DMS114 treated with DMSO at 0.1 percent for 48 hours (cell line): ENCODE data around the gene AIRE.
A peak's percentile ranks its signal among the peaks of the same experiment; 100 is the strongest.

Experiments
- DNase-seq: peaks from one replicate; lab custom pipeline; 2025; ENCODE audit not compliant: unreplicated experiment; lab: John Stamatoyannopoulos, UW

The AIRE gene

DNA sequence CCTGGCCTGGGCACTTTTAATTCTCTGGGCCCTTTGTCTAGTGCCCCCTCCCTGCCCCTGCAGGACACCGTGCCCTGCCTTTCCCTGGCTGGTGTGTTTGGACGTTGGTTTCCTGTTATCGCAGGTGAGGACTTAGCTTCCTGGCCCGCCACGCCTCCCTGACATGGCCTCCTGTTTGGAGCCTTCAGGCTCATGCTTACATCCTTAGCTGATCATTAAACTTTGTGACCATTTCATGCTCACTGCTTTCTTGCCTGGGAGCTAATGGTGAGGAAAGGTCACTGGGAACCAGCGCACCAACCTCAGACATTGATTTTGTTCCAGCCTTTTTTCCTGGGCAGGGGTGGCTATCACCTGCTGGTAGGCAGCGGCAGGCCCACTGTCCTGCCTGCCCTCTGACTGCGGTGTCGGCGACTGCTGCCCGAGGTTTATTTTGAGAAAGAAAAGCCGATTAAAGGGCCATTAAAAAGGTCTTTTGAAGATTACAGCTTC, 17.9 kb downstream of the AIRE start:
- DNase-seq, result no peak

DNA sequence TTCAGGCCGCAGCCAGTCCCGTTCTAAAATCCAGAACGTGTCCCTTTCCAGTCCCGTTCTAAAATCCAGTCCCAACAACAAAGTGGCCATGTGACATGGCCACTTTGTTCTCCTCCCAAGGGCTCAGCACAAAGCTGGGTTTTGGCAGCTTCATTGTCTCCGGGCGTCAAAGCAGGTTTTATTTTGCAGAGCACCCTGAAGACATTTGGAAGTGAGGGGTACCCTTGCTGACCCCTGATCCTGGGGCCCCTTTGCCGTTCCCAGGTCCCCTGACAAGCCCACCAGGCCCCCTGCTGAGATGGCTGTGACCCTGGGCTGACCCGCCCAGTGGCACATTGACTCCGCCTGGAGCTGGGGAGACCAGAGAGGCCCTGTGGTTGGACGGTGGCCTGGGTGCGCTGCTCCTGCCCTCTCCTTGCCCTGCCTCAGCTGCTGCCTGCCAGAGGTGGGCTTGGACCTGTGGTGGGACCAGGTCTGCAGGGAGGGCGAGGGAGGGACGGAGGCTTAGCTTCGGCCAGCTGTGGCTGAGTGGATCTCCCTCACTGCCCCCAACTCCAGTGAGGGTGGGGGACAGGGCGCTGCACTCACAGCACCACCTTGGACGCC, 18.4 kb downstream of the AIRE start:
- DNase-seq, result no peak

DNA sequence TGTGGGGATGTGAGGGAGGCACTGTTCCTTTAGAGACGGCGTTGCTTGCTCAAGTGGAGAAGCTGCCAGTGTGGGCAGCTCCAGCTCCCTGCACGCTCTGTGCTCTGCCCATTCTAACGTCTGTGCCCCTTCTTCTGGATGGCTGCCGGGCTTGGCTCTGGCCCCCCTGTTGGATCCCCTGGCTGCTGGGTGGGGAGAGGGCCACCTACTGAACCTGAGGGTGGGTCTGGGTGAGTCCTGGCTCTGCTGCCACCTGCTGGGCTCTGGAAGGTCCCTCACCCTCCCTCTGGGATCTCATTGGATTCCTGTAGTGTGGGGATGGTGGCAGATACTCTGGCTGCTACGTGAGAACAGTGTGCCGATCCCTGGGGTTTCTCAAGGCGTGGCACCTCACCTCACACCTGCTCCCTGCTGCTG, 19.2 kb downstream of the AIRE start:
- DNase-seq, result peak; percentile 16

DNA sequence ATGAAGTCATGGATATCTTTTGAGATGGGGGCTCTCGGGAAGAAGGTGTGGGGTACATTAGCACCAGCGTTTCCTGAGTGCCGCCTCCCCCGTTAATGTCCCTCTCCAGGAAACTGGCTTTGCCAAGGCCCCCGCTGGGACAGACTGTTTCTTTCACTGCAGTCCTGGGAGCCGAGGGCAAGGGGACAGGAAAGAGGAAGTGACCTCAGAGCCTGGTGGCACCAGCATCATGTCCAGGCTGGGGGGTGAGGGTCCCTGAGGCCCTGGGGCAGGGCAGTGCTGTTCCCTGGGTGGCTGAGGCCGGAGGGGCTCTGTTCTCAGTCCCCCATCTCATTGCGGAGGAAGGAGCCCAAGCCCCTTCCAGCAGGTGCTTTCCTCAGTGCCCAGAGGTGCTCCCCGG, 20.0 kb downstream of the AIRE start:
- DNase-seq, result no peak

DNA sequence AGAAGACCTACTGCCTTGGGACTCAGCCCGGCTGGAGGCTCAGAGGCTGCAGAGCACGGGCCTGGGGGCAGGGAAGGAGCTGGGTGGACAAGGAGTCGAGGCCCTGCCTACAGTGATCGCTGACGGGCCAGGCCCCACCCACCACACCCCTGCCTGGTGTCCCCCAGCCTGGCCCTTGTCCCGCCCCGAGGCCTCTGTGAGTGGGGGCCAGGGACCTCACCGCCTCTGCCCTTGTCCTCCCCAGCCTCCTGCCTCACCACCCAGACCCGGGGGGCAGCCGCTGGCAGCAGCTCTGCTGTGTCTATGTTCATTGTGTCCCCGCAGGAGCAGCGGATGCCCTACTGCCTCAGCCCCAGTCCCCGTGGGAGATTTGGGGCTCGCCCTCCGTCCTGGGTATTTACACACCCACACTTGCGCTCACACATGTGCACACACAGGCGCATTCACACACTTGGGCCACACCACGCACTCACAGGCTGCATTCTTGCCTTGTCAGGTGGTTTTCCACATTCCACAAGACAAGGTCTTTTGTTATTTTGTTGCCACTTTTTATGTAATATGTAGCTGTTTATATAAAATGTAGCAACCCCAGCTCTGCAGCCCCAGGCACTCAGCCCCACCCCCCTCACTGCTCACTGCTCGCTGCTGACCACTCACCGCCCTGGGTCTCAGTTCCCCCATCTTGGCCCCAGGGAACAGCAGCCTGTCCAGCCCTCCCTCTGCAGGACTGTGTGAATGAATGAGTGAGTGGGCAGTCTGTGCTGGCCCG, 21.4 kb downstream of the AIRE start:
- no peak for DNase-seq

DNA sequence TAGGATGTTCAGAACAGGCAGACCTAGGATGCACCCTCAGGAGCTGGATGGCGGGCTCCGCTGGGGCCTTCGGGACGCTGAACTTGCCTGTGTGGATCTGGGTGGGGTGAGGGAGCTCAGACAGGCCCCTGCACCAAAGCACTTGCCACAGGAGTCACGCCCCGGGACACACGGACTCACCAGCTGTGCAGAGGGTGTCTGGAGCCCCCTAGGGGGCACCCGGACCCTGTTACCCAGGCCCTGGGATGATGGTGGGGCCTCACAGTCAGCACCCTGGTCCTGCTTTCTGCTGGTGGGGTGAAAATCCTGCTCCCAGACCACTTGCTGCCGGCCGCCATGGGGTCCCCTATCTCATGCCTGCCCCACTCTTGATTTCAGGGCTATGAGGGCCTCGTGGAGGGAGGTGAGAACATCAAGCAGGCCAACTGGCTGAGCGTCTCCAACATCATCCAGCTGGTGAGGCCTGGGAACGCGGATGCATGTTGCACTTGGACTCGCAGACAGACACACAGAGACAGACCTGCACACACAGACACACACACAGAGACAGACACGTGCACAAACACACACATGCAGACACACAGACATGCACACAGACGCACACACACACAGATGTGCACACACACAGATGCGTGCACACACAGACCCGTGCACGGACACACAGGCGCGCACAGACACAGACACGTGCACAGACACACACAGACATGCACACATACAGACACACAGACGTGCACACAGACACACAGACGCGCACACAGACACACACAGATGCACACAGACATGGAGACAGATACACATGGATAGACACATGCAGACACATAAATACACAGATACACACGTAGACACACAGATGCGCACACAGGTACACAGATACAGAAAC, 25.2 kb downstream of the AIRE start:
- no peak for DNase-seq

DNA sequence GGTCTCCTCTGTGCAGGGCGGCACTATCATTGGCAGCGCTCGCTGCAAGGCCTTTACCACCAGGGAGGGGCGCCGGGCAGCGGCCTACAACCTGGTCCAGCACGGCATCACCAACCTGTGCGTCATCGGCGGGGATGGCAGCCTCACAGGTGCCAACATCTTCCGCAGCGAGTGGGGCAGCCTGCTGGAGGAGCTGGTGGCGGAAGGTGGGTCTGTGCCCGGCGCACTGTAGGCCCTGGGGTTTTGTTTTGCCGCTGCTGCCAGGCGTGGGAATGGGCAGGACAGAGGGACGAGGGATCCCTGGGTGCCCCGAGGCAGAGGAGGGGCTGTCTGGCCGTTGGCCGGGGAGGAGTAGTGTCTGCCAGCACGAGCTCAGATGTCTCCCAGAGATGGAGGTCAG, 26.4 kb downstream of the AIRE start:
- DNase-seq, result no peak

DNA sequence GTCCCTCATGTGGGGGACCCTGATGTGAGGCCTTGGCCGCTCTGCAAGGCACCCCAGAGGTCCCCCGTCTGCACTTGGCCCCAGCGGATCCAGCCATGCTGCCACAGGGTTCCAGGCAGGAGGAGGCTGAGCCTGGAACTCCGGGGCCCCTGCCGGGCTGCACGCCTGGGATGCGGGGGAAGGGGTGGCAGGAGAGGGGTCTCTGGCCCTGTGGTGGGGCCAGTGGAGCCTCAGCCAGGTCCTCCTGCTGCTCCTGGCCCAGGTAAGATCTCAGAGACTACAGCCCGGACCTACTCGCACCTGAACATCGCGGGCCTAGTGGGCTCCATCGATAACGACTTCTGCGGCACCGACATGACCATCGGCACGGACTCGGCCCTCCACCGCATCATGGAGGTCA, 27.0 kb downstream of the AIRE start:
- DNase-seq, result no peak

DNA sequence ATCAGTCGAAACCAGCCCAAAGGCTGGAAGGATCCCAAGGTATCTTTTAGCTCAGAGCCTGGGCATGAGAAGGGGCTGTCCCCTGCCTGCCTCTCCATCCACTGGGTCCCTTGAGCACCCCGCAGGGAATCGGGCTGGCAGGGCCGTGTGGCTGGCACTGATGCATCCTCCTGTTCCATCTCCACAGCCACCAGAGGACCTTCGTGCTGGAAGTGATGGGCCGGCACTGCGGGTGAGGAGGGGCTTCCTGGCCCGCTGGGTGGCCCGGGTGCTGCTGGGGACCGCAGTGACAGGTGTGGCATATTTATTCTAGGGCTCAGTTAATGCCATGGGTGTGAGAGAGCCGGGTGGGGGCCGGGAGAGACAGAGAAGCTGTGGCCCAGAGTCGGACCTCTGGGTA, 27.8 kb downstream of the AIRE start:
- no peak for DNase-seq

DNA sequence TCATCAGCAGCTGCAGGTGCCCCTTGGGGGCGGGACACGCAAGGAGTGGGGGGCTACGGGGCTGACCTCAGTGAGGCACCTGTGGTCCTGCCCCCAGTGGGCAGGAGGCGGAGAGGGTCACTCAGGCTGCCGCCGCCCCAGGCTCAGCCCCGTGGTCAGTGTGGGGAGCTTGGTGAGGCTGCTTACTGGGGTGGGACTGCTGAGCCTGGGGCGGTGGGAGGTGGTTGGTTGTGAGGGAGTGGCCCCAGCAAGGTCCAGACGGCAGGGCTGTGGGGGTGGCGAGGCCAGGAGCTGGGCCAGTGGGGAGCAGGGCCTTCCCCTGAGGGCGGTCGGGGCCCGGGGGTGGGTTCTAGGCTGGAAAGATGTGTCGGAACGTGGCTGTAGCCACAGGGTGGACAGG, 28.5 kb downstream of the AIRE start:
- DNase-seq, result no peak

DNA sequence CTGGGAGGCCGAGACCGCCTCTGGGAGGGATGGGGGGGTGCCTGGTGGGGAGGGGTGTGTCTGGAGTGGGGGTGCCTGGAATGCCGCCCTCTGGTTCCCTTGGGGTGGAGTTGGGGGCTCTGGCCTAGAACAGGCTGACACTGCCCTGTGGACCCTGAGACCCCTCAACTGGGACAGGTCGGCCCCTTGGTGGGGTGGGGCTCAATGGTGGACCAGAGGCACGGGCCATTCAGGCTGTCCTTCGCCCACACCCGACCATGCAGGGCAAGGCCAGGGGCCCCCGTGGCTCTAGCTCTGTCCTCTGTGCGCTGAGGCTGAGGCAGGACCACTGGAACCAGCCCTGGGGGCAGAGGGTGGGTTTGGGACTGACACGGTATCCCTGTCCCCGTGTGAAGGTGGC, 28.9 kb downstream of the AIRE start:
- no peak for DNase-seq

DNA sequence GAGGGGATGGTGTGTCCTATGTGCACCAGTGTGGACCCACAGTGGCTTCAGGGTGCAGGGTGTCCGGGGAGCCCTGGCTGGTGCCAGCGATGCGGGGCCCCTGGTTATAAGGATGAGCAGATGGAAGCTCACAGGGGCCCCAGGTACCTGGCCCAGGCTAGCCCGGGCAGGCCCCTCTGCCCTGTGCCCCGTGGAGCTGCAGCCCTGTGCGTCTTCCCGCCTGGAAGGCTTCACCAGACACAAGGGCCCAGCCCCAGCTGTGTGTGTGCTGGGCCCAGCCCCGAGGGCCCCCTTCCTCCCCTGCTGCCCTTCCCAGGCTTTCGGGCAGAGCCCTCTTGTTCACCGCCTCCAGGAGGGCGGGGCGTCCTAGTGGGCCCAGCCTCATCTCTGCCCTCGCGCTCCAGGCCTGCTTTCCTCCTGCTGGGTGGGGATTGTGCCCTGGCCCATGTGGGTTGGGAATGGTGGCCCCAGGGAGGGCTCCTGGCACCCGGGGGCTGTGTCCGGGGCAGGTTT, 30.1 kb downstream of the AIRE start:
- no peak for DNase-seq

DNA sequence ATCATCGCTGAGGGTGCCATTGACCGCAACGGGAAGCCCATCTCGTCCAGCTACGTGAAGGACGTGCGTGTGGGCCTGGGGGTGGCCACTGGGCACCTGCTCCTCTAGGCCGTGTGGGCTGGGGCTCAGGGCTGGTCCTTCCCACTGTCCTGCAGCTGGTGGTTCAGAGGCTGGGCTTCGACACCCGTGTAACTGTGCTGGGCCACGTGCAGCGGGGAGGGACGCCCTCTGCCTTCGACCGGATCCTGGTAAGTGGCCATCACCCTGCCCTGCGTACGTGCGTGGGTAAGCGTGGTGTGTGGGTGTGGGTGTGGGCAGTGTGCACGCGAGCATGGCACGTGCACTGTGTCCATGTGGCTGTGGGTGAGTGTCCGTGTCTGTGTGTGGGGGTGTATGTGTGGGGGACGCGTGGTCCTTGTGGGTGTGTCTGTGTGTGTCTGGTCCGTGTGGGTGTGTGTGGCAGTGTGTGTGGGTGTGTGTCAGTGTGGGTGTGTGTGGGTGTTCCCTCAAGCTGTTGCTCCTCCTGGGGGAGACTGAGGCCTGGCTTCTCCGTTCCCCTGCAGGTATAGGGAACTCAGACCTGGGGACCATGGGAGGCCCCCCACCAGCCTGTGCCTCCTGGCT, 30.7 kb downstream of the AIRE start:
- no peak for DNase-seq

DNA sequence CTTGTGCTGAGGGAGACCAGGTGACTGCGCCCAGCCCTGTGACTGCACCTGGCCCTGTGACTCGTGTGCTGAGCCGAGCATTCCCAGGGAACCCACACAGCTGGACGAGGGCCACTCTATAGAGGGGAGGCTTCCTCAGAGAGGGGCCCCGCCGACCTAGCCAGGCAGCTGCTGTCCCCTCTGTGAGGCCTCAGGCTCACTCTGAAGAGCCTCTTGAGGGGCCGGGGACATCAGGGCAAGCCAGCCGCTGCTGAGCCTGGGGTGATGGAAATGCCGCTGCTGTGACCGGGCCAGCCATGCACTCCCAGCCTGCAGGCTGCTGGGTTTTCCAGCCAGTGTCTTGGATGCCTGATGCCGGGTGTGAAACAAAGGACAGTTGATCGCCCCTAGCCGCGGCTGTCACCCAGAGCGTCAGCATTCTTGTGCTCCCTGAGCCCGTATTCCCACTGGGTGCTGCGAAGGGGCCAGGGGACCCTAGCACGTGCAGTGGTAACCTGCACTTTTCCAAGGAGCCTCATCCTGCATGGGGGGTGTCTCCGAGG, 31.6 kb downstream of the AIRE start:
- no peak for DNase-seq

DNA sequence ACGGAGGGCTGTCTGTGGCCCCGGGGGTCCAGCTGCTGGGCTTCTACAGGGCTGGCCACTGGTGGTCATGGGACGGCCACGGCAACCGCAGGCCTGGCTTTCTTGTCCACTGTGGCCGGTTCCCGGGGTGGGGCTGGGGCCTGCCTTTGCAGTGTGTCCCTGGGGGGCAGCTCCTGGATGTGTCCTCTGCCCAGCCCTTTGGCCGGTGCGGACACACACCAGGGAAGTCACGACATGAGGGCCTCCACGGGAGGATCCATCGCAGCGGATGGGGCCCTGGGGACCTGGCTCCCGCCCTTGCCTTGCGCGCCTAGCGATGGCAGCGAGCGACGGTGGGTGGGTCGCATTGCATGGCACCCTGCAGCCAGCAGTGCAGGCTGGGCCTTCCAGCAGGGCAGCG, 32.2 kb downstream of the AIRE start:
- DNase-seq, result no peak

DNA sequence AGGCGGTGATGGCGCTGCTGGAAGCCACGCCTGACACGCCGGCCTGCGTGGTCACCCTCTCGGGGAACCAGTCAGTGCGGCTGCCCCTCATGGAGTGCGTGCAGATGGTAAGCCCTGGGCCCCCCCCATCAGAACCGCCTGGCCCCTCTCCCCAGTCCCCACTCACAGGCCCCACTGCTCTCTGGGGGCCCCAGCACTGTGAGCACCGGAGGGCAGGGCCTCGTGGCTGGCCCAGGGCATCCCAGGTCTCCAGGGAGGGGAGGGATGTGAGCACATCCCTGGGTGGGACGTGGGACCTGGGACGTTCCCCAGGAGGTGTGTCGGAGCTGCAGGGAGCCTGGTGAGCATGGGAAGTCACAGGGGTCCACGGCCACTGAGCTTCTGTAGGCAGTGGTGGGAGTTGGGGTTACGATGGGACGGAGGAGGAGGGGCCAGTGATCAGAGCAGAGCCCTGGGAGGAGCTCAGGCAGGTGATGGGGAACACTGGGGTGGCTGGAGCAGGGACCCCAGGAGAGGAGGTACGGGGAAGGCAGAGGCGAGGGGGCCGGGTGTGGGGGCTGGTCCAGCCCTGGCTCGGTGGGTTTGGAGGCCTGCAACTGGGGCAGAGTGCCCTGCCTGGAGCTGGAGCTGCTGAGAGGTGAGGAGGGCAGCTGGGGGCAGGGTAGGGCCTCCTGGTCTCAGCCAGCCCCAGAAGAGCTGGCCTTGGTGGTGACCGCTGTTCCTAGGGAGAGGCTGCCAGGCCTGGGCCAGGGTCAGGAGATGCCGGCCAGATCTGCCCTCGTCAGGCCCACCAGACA, 33.0 kb downstream of the AIRE start:
- no peak for DNase-seq

DNA sequence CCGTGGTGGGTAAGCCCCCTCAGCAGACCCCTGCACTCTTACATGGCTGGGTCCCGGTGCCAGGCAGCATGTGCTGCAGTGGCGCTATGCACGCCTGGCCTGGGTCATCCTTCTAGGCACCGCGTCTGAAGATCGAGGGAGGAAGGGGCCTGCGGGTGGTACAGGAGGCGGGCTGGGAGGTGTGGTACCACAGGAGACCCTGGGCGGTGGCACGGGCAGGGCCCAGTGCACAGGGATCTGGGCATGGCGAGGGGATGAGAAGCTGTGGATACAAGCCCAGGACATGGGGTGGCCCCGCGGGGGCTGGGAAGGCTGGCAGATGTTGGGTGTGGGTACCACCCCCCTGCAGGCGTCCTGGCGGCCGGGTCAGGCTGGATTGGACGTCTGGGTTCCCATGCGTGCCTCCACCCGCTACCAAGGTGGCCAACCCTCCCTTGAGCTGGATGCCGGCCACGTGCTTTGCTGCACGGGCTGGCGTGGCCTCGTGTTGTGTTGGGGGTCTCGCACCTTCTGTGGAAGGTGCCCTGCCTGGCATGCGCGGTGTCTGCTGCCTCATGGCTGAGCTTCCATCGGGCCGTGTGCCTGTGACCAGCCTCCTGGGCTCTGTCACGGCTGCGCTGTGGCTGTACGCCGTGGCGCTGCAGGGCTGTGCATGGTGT, 33.9 kb downstream of the AIRE start:
- DNase-seq, result no peak

DNA sequence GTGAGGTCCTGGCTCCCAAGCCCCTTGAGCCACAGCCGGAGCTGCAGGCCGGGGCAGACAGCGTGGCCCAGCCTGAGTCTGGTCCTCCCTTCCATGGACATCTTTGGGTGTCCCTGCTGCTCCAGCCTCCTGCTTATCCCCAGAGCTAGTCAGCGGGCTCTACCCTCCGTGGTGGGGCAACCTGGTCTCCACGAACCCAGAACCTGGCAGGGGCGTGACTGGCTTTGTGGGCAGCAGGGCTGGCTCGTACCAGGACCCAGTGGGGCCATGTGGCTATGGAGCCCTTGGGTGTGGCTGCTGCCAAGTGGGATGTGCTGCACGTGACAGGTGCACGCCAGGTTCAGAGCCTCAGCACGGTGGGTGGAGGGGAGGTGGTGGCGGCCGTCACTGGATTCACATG, 35.2 kb downstream of the AIRE start:
- DNase-seq, result no peak

DNA sequence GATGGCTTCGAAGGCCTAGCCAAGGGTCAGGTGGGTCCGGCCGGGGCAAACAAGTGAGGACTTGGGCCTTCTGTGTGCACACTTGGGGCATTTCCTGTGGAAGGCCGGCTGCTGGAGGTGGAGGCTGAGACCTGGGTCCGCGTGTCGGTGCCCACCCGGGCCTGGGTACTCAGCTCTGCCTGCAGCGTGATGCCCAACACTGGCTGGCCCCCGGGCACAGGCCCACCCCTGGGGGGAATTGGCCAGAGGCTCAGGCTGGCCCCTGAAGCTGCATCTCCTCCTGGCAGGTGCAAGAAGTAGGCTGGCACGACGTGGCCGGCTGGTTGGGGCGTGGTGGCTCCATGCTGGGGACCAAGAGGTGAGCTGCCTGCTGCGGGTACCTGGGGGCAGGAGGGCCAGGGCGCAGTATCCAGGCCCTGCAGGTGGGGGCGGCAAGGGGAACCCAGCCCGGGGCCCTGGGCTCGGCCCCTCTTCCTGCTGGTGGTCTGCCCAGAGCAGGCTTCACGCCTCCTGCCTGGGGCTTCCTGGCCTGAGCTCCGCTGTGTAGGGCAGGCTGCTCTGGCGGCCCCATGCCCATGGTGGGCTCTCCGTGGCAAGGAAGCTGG, 36.3 kb downstream of the AIRE start:
- no peak for DNase-seq
